ENCODE measurements around the gene PCK1. TPM values are rescaled to one million over a fixed set of nuclear protein-coding genes. Genes with fewer than 3 reads are reported as not detected.

Gene PCK1
- total and polyA plus RNA-seq, 2 experiments from 2014 or later, result not detected

DNA sequence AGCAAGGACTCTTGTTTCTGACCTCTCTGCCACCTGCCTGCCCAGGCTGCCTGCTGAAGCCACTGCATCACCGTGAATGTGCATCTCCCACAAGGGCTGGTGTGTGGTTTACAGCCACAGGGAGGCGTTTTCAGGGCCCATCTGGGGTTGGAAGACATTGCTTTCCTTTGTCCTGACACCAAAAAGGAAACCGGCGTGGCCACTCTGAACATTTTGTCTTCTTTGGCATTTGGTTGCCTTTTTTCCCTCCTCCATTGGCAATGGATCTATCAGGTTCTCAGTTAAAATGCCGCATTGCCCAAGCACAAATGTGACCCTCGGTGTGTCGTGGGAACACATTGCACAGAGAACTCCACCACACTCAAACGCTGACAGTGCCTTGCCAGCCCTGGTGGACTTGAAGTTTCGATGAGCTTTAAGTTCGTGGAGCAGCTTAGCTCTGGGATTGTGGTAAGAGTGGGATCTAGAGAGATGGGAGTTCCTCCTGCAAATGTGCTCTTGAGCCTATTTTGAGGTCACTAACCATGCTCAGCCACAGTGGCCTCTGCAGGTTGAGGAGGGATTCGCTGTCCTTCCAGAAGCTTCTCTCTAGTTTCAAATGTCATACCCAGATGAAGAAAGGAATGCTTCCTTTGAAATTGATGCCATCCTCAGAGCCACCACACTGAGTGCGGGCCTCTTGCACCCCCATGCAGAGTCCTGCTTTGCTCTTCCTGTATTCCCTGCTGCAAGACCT, 14.8 kb upstream of the PCK1 start:
- Histone ChIP-seq H3F3A (replicated peaks; ENCODE audit: low read depth) (no peaks in the 10 kb centered on the region), H3K79me2 (replicated peaks; ENCODE audit: insufficient read depth) (no peaks in the 10 kb centered on the region), H2AFZ (0 out of 2 replicates have a peak overlapping the region, but pooled peaks have one; percentile 47), H4K20me1 (replicated peaks; ENCODE audit: insufficient read depth) (no peaks in the 10 kb centered on the region), H3K4me1 (ENCODE audit: insufficient read depth) (0 out of 2 replicates have a peak, but pooled peaks cover 7% of the 10 kb centered on the region), H3K27ac (ENCODE audit: low read depth) (no peak overlapping the region), H3K4me3 (no peak overlapping the region), H3K36me3 (ENCODE audit: insufficient read depth) (no peaks in the 10 kb centered on the region; the same call in 1 of the 2 replicates), H3K27me3 (ENCODE audit: insufficient read depth) (no peaks in the 10 kb centered on the region), H3K4me2 (no peak overlapping the region), H3K9me2 (ENCODE audit: insufficient read depth) (no peaks in the 10 kb centered on the region)
- Mint-ChIP-seq H3K36me3 (ENCODE audit: low read depth) (no peaks in the 10 kb centered on the region), H3K27me3 (ENCODE audit: insufficient read depth, low read depth, poor library complexity) (peaks cover 7% of the 10 kb centered on the region), H3K4me3 (no peak overlapping the region), H3K4me1 (peaks cover 9% of the 10 kb centered on the region), H3K27ac (no peak overlapping the region), H3K9me3 (no peaks in the 10 kb centered on the region; the same call in 2 of the 3 replicates)
- DNase-seq (ENCODE audit: low spot score) (peak; percentile 11), ATAC-seq (peak; percentile 55)
- no peak for TF ChIP-seq POLR2AphosphoS5 (IDR thresholded peaks at IDR 0.05; ENCODE audit: low read depth)
- TF ChIP-seq, protein P1, sequence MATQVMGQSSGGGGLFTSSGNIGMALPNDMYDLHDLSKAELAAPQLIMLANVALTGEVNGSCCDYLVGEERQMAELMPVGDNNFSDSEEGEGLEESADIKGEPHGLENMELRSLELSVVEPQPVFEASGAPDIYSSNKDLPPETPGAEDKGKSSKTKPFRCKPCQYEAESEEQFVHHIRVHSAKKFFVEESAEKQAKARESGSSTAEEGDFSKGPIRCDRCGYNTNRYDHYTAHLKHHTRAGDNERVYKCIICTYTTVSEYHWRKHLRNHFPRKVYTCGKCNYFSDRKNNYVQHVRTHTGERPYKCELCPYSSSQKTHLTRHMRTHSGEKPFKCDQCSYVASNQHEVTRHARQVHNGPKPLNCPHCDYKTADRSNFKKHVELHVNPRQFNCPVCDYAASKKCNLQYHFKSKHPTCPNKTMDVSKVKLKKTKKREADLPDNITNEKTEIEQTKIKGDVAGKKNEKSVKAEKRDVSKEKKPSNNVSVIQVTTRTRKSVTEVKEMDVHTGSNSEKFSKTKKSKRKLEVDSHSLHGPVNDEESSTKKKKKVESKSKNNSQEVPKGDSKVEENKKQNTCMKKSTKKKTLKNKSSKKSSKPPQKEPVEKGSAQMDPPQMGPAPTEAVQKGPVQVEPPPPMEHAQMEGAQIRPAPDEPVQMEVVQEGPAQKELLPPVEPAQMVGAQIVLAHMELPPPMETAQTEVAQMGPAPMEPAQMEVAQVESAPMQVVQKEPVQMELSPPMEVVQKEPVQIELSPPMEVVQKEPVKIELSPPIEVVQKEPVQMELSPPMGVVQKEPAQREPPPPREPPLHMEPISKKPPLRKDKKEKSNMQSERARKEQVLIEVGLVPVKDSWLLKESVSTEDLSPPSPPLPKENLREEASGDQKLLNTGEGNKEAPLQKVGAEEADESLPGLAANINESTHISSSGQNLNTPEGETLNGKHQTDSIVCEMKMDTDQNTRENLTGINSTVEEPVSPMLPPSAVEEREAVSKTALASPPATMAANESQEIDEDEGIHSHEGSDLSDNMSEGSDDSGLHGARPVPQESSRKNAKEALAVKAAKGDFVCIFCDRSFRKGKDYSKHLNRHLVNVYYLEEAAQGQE (IDR thresholded peaks at IDR 0.05; ENCODE audit: unreplicated experiment), result no peak
- TF ChIP-seq, protein P2, sequence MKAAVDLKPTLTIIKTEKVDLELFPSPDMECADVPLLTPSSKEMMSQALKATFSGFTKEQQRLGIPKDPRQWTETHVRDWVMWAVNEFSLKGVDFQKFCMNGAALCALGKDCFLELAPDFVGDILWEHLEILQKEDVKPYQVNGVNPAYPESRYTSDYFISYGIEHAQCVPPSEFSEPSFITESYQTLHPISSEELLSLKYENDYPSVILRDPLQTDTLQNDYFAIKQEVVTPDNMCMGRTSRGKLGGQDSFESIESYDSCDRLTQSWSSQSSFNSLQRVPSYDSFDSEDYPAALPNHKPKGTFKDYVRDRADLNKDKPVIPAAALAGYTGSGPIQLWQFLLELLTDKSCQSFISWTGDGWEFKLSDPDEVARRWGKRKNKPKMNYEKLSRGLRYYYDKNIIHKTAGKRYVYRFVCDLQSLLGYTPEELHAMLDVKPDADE (IDR thresholded peaks at IDR 0.05), result no peak
- no peak for TF ChIP-seq CREB1 (CRISPR knock-in tag; IDR thresholded peaks at IDR 0.05; ENCODE audit: low read depth)
- TF ChIP-seq JUNB (IDR thresholded peaks at IDR 0.05; ENCODE audit: unreplicated experiment), result no peak
- TF ChIP-seq, protein P3, sequence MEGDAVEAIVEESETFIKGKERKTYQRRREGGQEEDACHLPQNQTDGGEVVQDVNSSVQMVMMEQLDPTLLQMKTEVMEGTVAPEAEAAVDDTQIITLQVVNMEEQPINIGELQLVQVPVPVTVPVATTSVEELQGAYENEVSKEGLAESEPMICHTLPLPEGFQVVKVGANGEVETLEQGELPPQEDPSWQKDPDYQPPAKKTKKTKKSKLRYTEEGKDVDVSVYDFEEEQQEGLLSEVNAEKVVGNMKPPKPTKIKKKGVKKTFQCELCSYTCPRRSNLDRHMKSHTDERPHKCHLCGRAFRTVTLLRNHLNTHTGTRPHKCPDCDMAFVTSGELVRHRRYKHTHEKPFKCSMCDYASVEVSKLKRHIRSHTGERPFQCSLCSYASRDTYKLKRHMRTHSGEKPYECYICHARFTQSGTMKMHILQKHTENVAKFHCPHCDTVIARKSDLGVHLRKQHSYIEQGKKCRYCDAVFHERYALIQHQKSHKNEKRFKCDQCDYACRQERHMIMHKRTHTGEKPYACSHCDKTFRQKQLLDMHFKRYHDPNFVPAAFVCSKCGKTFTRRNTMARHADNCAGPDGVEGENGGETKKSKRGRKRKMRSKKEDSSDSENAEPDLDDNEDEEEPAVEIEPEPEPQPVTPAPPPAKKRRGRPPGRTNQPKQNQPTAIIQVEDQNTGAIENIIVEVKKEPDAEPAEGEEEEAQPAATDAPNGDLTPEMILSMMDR (conservative IDR thresholded peaks at IDR 0.05; ENCODE audit: low read depth in 2 of 2), result peak in 1 of 2 experiments; percentile 19; a peak in 3 of 4 replicates
- TF ChIP-seq, protein P4, sequence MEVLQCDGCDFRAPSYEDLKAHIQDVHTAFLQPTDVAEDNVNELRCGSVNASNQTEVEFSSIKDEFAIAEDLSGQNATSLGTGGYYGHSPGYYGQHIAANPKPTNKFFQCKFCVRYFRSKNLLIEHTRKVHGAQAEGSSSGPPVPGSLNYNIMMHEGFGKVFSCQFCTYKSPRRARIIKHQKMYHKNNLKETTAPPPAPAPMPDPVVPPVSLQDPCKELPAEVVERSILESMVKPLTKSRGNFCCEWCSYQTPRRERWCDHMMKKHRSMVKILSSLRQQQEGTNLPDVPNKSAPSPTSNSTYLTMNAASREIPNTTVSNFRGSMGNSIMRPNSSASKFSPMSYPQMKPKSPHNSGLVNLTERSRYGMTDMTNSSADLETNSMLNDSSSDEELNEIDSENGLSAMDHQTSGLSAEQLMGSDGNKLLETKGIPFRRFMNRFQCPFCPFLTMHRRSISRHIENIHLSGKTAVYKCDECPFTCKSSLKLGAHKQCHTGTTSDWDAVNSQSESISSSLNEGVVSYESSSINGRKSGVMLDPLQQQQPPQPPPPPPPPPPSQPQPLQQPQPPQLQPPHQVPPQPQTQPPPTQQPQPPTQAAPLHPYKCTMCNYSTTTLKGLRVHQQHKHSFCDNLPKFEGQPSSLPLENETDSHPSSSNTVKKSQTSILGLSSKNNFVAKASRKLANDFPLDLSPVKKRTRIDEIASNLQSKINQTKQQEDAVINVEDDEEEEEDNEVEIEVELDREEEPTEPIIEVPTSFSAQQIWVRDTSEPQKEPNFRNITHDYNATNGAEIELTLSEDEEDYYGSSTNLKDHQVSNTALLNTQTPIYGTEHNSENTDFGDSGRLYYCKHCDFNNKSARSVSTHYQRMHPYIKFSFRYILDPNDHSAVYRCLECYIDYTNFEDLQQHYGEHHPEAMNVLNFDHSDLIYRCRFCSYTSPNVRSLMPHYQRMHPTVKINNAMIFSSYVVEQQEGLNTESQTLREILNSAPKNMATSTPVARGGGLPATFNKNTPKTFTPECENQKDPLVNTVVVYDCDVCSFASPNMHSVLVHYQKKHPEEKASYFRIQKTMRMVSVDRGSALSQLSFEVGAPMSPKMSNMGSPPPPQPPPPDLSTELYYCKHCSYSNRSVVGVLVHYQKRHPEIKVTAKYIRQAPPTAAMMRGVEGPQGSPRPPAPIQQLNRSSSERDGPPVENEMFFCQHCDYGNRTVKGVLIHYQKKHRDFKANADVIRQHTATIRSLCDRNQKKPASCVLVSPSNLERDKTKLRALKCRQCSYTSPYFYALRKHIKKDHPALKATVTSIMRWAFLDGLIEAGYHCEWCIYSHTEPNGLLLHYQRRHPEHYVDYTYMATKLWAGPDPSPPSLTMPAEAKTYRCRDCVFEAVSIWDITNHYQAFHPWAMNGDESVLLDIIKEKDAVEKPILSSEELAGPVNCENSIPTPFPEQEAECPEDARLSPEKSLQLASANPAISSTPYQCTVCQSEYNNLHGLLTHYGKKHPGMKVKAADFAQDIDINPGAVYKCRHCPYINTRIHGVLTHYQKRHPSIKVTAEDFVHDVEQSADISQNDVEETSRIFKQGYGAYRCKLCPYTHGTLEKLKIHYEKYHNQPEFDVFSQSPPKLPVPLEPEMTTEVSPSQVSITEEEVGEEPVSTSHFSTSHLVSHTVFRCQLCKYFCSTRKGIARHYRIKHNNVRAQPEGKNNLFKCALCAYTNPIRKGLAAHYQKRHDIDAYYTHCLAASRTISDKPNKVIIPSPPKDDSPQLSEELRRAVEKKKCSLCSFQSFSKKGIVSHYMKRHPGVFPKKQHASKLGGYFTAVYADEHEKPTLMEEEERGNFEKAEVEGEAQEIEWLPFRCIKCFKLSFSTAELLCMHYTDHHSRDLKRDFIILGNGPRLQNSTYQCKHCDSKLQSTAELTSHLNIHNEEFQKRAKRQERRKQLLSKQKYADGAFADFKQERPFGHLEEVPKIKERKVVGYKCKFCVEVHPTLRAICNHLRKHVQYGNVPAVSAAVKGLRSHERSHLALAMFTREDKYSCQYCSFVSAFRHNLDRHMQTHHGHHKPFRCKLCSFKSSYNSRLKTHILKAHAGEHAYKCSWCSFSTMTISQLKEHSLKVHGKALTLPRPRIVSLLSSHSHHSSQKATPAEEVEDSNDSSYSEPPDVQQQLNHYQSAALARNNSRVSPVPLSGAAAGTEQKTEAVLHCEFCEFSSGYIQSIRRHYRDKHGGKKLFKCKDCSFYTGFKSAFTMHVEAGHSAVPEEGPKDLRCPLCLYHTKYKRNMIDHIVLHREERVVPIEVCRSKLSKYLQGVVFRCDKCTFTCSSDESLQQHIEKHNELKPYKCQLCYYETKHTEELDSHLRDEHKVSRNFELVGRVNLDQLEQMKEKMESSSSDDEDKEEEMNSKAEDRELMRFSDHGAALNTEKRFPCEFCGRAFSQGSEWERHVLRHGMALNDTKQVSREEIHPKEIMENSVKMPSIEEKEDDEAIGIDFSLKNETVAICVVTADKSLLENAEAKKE (CRISPR knock-in tag; IDR thresholded peaks at IDR 0.05), result no peak
- TF ChIP-seq STAT1 (IDR thresholded peaks at IDR 0.05; ENCODE audit: unreplicated experiment), result no peak
- TF ChIP-seq EZH2phosphoT487 (IDR thresholded peaks at IDR 0.05; ENCODE audit: unreplicated experiment), result no peak
